Kidney epithelial cell (primary cell): ENCODE results near the gene WDR72. TPM values are rescaled to one million over a fixed set of nuclear protein-coding genes. Genes with fewer than 3 reads are reported as not detected.

Experiments used
- DNase-seq: peaks from one replicate; pipeline ENCODE4 v3.0.0-alpha.2; 2010; ENCODE audit warnings: low read depth
- H3K27me3 ChIP-seq: 2 replicates; pipeline ENCODE4 v1.6.0; 2011; ENCODE audit warnings: low read length; ENCODE audit not compliant: control insufficient read depth, insufficient read depth
- H3K36me3 ChIP-seq: 2 replicates; pipeline ENCODE4 v1.5.1; 2011; ENCODE audit warnings: low read length; ENCODE audit not compliant: control insufficient read depth, insufficient read depth
- H3K4me3 ChIP-seq: 2 replicates; pipeline ENCODE4 v1.5.1; 2011; ENCODE audit warnings: low read depth, mild to moderate bottlenecking, control low read depth, low read length
- CTCF ChIP-seq: IDR thresholded peaks from 2 replicates; pipeline ENCODE4 v1.5.1; 2011; ENCODE audit warnings: mild to moderate bottlenecking, moderate library complexity, low read length, control low read depth, inconsistent platforms; ENCODE audit not compliant: insufficient read depth, poor library complexity, severe bottlenecking
- total RNA-seq: library from RNA; depleted of rRNA; stranded (reverse); fragments of >200 nt; gene quantifications from 2 replicates; pipeline ENCODE4 v1.2.3, GENCODE V29; 2015

The WDR72 gene
- total RNA-seq, 1 donor from 2014 or later = 0.38 TPM

GRCh38 chr15:53671545-53671944 lies 87.9 kb downstream of the WDR72 start:
- no peak for DNase-seq
- no peaks in the 10 kb centered on the region for H3K27me3 ChIP-seq
- TF ChIP-seq CTCF = no peak
- no peaks in the 10 kb centered on the region for H3K36me3 ChIP-seq
- H3K4me3 ChIP-seq = no peak overlapping the region

GRCh38 chr15:53670701-53671100 lies 88.8 kb downstream of the WDR72 start:
- DNase-seq = no peak
- Histone ChIP-seq H3K27me3 (no peaks in the 10 kb centered on the region), H3K4me3 (no peak overlapping the region), H3K36me3 (no peaks in the 10 kb centered on the region)
- TF ChIP-seq CTCF = no peak

DNA sequence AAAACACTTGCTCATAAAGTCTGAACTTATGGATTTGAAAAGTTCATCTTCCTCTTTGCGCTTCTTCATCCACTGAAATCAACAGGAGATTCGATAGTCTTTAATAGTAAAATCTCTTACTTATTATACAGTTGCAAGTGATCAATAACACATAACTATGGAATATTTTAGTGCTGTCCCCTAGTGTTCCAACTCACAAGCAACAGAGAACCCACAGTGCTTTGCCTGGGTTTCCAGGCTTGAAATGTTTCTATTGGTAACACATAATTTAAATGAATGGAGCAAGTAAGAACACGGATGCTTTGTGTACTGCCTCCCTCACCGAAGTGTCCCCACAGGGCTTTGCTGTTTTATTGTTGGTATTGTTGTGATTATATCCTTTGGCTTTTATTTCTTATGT lies 93.5 kb downstream of the WDR72 start:
- no peaks in the 10 kb centered on the region for H3K27me3 ChIP-seq
- TF ChIP-seq CTCF = peak; percentile 28
- no peak overlapping the region for H3K4me3 ChIP-seq
- DNase-seq = no peak
- H3K36me3 ChIP-seq = no peaks in the 10 kb centered on the region

GRCh38 chr15:53658827-53659555 lies 100.5 kb downstream of the WDR72 start:
- no peak for DNase-seq
- Histone ChIP-seq H3K36me3 (no peaks in the 10 kb centered on the region), H3K4me3 (no peak overlapping the region), H3K27me3 (no peaks in the 10 kb centered on the region)
- no peak for TF ChIP-seq CTCF

GRCh38 chr15:53658255-53658654 lies 101.2 kb downstream of the WDR72 start:
- Histone ChIP-seq H3K36me3 (no peaks in the 10 kb centered on the region), H3K27me3 (no peaks in the 10 kb centered on the region), H3K4me3 (no peak overlapping the region)
- no peak for TF ChIP-seq CTCF
- no peak for DNase-seq

DNA sequence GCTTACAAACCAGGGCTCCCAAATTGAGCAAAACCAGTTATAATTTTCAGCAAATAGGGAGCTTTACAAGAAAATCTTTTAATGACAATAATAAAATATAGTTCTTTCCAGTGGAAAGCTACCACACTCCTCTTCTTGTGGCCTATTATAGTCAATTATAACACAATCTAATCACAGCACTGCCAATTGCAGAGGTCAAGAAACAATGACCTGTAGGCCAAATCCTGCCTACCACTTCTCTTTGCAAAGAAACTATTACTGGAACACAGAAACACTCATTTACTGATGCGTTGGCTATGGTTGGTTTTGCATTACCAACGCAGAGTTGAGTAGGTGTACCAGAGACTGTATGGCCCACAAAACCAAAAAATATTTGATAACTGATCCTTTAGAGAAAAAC lies 110.5 kb downstream of the WDR72 start:
- DNase-seq = no peak
- no peak overlapping the region for H3K4me3 ChIP-seq
- no peaks in the 10 kb centered on the region for H3K36me3 ChIP-seq
- no peak for TF ChIP-seq CTCF
- H3K27me3 ChIP-seq = no peaks in the 10 kb centered on the region
